ENCODE results near the gene IMMP2L. TPM values are rescaled to one million over a fixed set of nuclear protein-coding genes. Genes with fewer than 3 reads are reported as not detected.
"Not testable (repeated sequence)": the region's sequence is repeated elsewhere in the genome, so short reads cannot be mapped to it uniquely, and the experiment has no call there.

The IMMP2L gene
- total RNA-seq, 1 donor from 2014 or later, result 14.8 TPM

- DNase-seq, result no peak
Measured at GRCh38 chr7:110718503-110719205, 843.6 kb downstream of the IMMP2L start.

- no peak for DNase-seq
Measured at GRCh38 chr7:110704225-110704624, 858.1 kb downstream of the IMMP2L start.

- no peak for DNase-seq
Measured at GRCh38 chr7:110698576-110698975, 863.7 kb downstream of the IMMP2L start.

- DNase-seq, result no peak
Measured at GRCh38 chr7:110693344-110693743, 868.9 kb downstream of the IMMP2L start.

- DNase-seq, result no peak
Measured at GRCh38 chr7:110688908-110689307, 873.4 kb downstream of the IMMP2L start.

GRCh38 chr7:110685899-110686298, 876.4 kb downstream of the IMMP2L start:
- no peak for DNase-seq

- no peak for DNase-seq
Measured at GRCh38 chr7:110681941-110682340, 880.4 kb downstream of the IMMP2L start.

GRCh38 chr7:110677405-110677804, 884.9 kb downstream of the IMMP2L start:
- DNase-seq, result no peak

GRCh38 chr7:110676785-110677184, 885.5 kb downstream of the IMMP2L start:
- DNase-seq, result no peak

GRCh38 chr7:110675383-110676103, 886.7 kb downstream of the IMMP2L start:
- DNase-seq, result no peak

GRCh38 chr7:110673148-110673547, 889.1 kb downstream of the IMMP2L start:
- no peak for DNase-seq

- DNase-seq, result no peak
Measured at GRCh38 chr7:110669410-110669809, 892.9 kb downstream of the IMMP2L start.

GRCh38 chr7:110664803-110665202, 897.5 kb downstream of the IMMP2L start:
- no peak for DNase-seq

- not testable (repeated sequence) for DNase-seq
Measured at GRCh38 chr7:110660637-110661036, 901.7 kb downstream of the IMMP2L start.

GRCh38 chr7:110650328-110650727, 912.0 kb downstream of the IMMP2L start:
- DNase-seq, result no peak

- DNase-seq, result no peak
Measured at GRCh38 chr7:110647266-110647665, 915.0 kb downstream of the IMMP2L start.

- no peak for DNase-seq
Measured at GRCh38 chr7:110646804-110647203, 915.5 kb downstream of the IMMP2L start.

GRCh38 chr7:110645616-110646015, 916.7 kb downstream of the IMMP2L start:
- no peak for DNase-seq

GRCh38 chr7:110645060-110645459, 917.2 kb downstream of the IMMP2L start:
- no peak for DNase-seq

- DNase-seq, result no peak
Measured at GRCh38 chr7:110637252-110637651, 925.0 kb downstream of the IMMP2L start.

- DNase-seq, result no peak
Measured at GRCh38 chr7:110633313-110633712, 929.0 kb downstream of the IMMP2L start.

- DNase-seq, result no peak
Measured at GRCh38 chr7:110626414-110626813, 935.9 kb downstream of the IMMP2L start.

- no peak for DNase-seq
Measured at GRCh38 chr7:110625294-110625693, 937.0 kb downstream of the IMMP2L start.

GRCh38 chr7:110623436-110623835, 938.9 kb downstream of the IMMP2L start:
- no peak for DNase-seq

Data from occipital lobe (tissue), 2 donors.